Peyer's patch (tissue), 4 donors: ENCODE data around the gene GABRG3. TPM values are rescaled to one million over a fixed set of nuclear protein-coding genes. Genes with fewer than 3 reads are reported as not detected.

Experiments used
- DNase-seq, 3 donors: peaks; one replicate each; pipeline ENCODE4 v3.0.0-alpha.2; 2017 to 2019
- H3K27ac ChIP-seq, 4 donors: fragments of 200-600 bp; sonication (generic); one replicate each; pipeline ENCODE4 v1.5.1; 2016 to 2019
- H3K27me3 ChIP-seq, 2 donors: fragments of 200-600 bp; sonication (generic); one replicate each; pipeline ENCODE4 v1.5.1; 2019
- H3K36me3 ChIP-seq, 3 donors: fragments of 200-600 bp; sonication (generic); one replicate each; pipeline ENCODE4 v1.5.1; 2016 to 2019
- H3K4me1 ChIP-seq, 4 donors: fragments of 200-600 bp; sonication (generic); one replicate each; pipeline ENCODE4 v1.5.1; 2016 to 2019
- H3K4me3 ChIP-seq, 4 donors: fragments of 200-600 bp; sonication (generic); 1 replicate in 3 of 4; 2 replicates in 1 of 4; pipeline ENCODE4 v1.5.1; 2016 to 2019; ENCODE audit warnings: mild to moderate bottlenecking in 1 of 4
- H3K9me3 ChIP-seq, 4 donors: fragments of 200-600 bp; sonication (generic); one replicate each; pipeline ENCODE4 v1.5.1; 2016 to 2019; ENCODE audit warnings: mild to moderate bottlenecking in 1 of 4
- POLR2A ChIP-seq, 2 donors: fragments of 450-650 bp; IDR thresholded peaks; one replicate each; pipeline ENCODE4 v1.5.1; 2017; ENCODE audit warnings: antibody characterized with exemption in 2 of 2, mild to moderate bottlenecking in 2 of 2, moderate library complexity in 2 of 2
- total RNA-seq, 4 donors: library from RNA; depleted of rRNA; stranded (reverse); fragments of >200 nt; gene quantifications; one replicate each; pipeline ENCODE4 v1.1.0, GENCODE V29; 2016
- TF ChIP-seq, protein P1 (sequence below), 6 experiments: fragments of 450-650 bp in 4 of 6; fragments of 200-600 bp in 2 of 6; sonication (generic) in 1 of 6; IDR thresholded peaks; one replicate each; pipeline ENCODE4 v1.5.1; 2017 to 2019; ENCODE audit warnings: antibody characterized with exemption in 6 of 6, mild to moderate bottlenecking in 3 of 6, moderate library complexity in 1 of 6

Gene GABRG3
- total RNA-seq, 4 donors from 2014 or later: not detected

DNA sequence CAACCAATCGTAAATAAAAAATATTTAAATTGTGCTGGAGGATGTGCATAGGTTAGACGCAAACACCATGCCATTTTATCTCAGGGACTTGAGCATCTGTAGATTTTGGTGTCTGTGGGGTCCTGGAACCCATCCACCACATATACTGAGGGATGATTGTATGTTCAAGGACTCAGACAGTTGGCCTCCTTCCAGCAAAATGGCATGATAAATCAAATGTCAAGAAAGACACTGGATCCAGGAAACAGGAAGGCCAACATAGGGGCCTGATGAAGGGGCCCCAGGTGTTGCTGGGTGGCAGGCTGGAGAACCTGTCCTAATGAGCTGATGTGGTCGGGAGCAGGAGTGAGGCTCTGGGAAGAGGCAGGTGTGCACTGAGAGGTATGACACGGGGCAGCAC is 289.5 kb downstream of the GABRG3 start:
- DNase-seq: no peak
- Histone ChIP-seq H3K4me3 (no peak overlapping the region), H3K27ac (no peak overlapping the region), H3K9me3 (peaks cover 0 to 3% (median 0%) of the 10 kb centered on the region in 4 donors), H3K4me1 (no peaks in the 10 kb centered on the region), H3K36me3 (no peaks in the 10 kb centered on the region), H3K27me3 (no peaks in the 10 kb centered on the region)
- TF ChIP-seq POLR2A (IDR thresholded peaks at IDR 0.05): no peak
- TF ChIP-seq, protein P1, sequence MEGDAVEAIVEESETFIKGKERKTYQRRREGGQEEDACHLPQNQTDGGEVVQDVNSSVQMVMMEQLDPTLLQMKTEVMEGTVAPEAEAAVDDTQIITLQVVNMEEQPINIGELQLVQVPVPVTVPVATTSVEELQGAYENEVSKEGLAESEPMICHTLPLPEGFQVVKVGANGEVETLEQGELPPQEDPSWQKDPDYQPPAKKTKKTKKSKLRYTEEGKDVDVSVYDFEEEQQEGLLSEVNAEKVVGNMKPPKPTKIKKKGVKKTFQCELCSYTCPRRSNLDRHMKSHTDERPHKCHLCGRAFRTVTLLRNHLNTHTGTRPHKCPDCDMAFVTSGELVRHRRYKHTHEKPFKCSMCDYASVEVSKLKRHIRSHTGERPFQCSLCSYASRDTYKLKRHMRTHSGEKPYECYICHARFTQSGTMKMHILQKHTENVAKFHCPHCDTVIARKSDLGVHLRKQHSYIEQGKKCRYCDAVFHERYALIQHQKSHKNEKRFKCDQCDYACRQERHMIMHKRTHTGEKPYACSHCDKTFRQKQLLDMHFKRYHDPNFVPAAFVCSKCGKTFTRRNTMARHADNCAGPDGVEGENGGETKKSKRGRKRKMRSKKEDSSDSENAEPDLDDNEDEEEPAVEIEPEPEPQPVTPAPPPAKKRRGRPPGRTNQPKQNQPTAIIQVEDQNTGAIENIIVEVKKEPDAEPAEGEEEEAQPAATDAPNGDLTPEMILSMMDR (IDR thresholded peaks at IDR 0.05): no peak

DNA sequence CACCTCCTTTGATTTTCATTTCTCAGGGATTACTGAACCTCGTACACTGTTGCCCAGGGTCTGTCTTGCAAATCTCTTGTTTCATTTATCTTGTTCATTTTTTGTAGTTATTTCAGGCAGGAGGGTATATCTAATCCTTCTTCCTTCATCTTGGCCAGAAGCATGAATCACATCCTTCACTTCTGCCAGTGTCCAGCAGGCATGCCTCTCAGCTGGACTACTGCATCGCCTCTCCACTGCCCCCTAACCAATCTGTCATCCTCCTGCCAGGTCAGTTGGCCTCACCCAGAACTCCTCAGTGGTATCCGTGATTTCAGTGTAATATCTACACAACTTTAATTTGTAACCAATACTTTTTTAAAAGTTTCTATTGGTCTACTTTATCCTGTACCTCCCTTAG is 297.9 kb downstream of the GABRG3 start:
- H3K4me3 ChIP-seq: no peak overlapping the region
- H3K9me3 ChIP-seq: no peaks in the 10 kb centered on the region
- no peaks in the 10 kb centered on the region for H3K36me3 ChIP-seq
- H3K27me3 ChIP-seq: no peaks in the 10 kb centered on the region
- TF ChIP-seq, protein P1 (IDR thresholded peaks at IDR 0.05): no peak
- no peak for TF ChIP-seq POLR2A (IDR thresholded peaks at IDR 0.05)
- no peaks in the 10 kb centered on the region for H3K4me1 ChIP-seq
- DNase-seq: no peak
- no peak overlapping the region for H3K27ac ChIP-seq

DNA sequence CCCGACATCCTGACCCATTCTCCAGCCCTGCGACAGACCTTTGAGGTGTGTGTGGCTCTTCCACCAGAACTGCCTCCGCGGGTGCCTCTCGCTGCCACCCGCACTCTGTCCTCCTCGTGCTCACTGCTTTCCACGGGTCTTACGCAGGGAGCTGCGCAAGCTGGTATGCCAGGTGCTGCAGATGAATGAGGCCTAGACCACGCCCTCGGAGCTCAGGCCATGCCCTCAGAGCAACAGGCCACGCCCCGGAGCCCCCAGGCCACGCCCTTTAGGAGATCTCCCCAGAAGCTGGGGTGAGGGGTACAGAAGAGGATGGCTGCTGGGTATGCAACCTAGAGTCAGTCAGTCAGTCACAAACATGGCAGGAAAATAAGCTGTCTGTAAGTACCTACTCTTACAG is 300.3 kb downstream of the GABRG3 start:
- no peak for DNase-seq
- Histone ChIP-seq H3K4me1 (no peaks in the 10 kb centered on the region), H3K27me3 (no peaks in the 10 kb centered on the region), H3K27ac (no peak overlapping the region), H3K36me3 (no peaks in the 10 kb centered on the region), H3K4me3 (no peak overlapping the region), H3K9me3 (no peaks in the 10 kb centered on the region)
- no peak for TF ChIP-seq POLR2A (IDR thresholded peaks at IDR 0.05)
- TF ChIP-seq, protein P1 (IDR thresholded peaks at IDR 0.05): no peak

DNA sequence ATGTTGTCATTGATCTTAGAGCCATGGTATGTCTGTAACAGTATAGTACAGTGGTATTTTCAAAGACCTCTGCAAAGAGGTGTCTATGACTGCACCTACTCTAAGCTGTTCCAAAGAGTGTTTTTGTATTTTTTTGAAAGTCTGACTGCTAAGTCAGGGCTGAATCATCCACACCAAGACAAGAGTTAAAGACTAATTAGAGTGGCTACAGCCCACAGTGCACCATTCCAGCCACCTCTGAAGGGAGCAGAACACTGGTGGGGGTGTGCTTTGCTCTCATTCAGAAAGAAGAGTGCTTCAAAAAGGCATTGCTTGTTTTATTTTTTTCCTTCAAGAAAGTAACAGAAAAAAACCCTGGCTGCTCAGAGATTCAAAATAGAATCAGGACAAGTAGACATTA is 301.4 kb downstream of the GABRG3 start:
- H3K27me3 ChIP-seq: no peaks in the 10 kb centered on the region
- H3K4me3 ChIP-seq: no peak overlapping the region
- no peaks in the 10 kb centered on the region for H3K4me1 ChIP-seq
- no peaks in the 10 kb centered on the region for H3K9me3 ChIP-seq
- no peak for DNase-seq
- H3K36me3 ChIP-seq: no peaks in the 10 kb centered on the region
- TF ChIP-seq POLR2A (IDR thresholded peaks at IDR 0.05): no peak
- TF ChIP-seq, protein P1 (IDR thresholded peaks at IDR 0.05): no peak
- no peak overlapping the region for H3K27ac ChIP-seq

DNA sequence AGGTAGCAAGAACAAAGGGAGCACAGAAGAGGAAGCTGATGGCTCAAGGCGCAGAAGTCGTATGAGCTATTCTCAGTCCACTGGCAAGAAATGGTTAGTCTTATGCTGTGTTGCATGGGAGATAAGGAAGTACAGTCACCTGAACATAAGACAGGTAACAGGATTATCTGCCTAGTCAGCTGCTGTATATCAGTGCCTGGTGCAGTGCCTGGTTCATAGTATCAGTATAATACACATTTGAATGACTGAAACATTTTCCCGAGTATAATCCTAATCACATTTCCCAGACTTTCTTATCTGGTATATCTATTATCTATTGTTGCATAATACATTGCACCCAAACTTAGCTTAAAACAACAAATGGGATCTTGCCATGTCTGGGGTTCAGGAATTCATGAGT is 302.5 kb downstream of the GABRG3 start:
- no peaks in the 10 kb centered on the region for H3K27me3 ChIP-seq
- TF ChIP-seq POLR2A (IDR thresholded peaks at IDR 0.05): no peak
- TF ChIP-seq, protein P1 (IDR thresholded peaks at IDR 0.05): no peak
- no peaks in the 10 kb centered on the region for H3K9me3 ChIP-seq
- no peaks in the 10 kb centered on the region for H3K36me3 ChIP-seq
- H3K27ac ChIP-seq: no peak overlapping the region
- no peak for DNase-seq
- H3K4me1 ChIP-seq: no peaks in the 10 kb centered on the region
- no peak overlapping the region for H3K4me3 ChIP-seq

DNA sequence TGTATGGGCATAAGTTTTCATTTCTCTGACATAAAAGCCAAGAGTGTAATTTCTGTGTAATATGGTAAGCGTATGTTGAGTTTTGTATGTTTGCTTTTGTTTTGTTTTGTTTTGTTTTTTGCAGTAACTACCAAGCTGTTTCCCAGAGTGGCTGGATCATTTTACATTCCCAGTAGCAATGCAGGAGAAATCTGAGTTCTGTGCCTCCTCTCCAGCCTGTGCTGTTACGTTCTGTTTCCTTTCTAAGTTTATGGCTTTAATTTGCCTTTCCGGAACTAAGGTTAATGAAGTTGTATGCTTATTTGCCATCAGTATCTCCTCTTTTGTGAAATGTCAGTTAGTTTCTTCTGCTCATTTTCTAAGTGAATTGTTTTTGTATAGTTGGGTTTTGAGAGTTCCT is 307.8 kb downstream of the GABRG3 start:
- Histone ChIP-seq H3K9me3 (peaks cover 0 to 6% (median 0%) of the 10 kb centered on the region in 4 donors), H3K36me3 (no peaks in the 10 kb centered on the region), H3K27me3 (no peaks in the 10 kb centered on the region), H3K4me1 (no peaks in the 10 kb centered on the region), H3K27ac (no peak overlapping the region), H3K4me3 (no peak overlapping the region)
- TF ChIP-seq, protein P1 (IDR thresholded peaks at IDR 0.05): no peak
- no peak for TF ChIP-seq POLR2A (IDR thresholded peaks at IDR 0.05)
- no peak for DNase-seq
